HG02981 (cell line): ENCODE data around the gene ITLN2.
"Not testable (repeated sequence)": the region's sequence is repeated elsewhere in the genome, so short reads cannot be mapped to it uniquely, and the experiment has no call there.

ENCODE experiments used
- ATAC-seq: cut with Tn5 transposase; IDR thresholded peaks from one replicate; pipeline ENCODE4 v1.9.1; 2021; ENCODE audit warnings: mild to moderate bottlenecking, moderate library complexity; ENCODE audit not compliant: unreplicated experiment

ITLN2 gene

GRCh38 chr1:160910170-160910750 is 44.3 kb downstream of the ITLN2 start:
- ATAC-seq = no peak

- no peak for ATAC-seq
Observed at GRCh38 chr1:160907976-160908375, 46.6 kb downstream of the ITLN2 start.

GRCh38 chr1:160905617-160905989 is 49.0 kb downstream of the ITLN2 start:
- no peak for ATAC-seq

GRCh38 chr1:160904783-160905616 is 49.6 kb downstream of the ITLN2 start:
- ATAC-seq = no peak

GRCh38 chr1:160902251-160902650 is 52.4 kb downstream of the ITLN2 start:
- not testable (repeated sequence) for ATAC-seq

- no peak for ATAC-seq
Observed at GRCh38 chr1:160901768-160902167, 52.8 kb downstream of the ITLN2 start.

- not testable (repeated sequence) for ATAC-seq
Observed at GRCh38 chr1:160900683-160901082, 53.9 kb downstream of the ITLN2 start.
